Common myeloid progenitor, CD34-positive (primary cell): Measurements from ENCODE around the gene OR52N4.

Source experiments
- CTCF ChIA-PET: fragments of 350-600 bp; sonication (Branson Sonifier 250); formaldehyde crosslinking; loops from one replicate; lab custom pipeline; 2021; ENCODE audit warnings: antibody characterized with exemption; lab: Charles Lee
- POLR2A ChIA-PET: fragments of 350-600 bp; sonication (Branson Sonifier 250); formaldehyde crosslinking; loops from one replicate; lab custom pipeline; 2021; ENCODE audit warnings: antibody characterized with exemption; lab: Charles Lee
- DNase-seq, 3 donors: peaks; one replicate each; pipeline versions ENCODE4 v3.0.0 to v3.0.0-alpha.2; 2013
- H3K27ac ChIP-seq, 2 experiments: 1 replicate in 1 of 2; 2 replicates in 1 of 2; pipeline ENCODE4 v1.7.0; 2013; ENCODE audit warnings: inconsistent platforms in 2 of 2, low read length in 2 of 2, mild to moderate bottlenecking in 2 of 2, low read depth in 1 of 2, moderate library complexity in 1 of 2; ENCODE audit not compliant: severe bottlenecking in 2 of 2, insufficient read depth in 1 of 2, poor library complexity in 1 of 2
- H3K27me3 ChIP-seq, 5 experiments: replicated peaks in 2 of 5; 1 replicate in 3 of 5; 2 replicates in 2 of 5; pipeline versions ENCODE4 v1.6.1 to v1.7.0; 2013; ENCODE audit warnings: low read length in 4 of 5, mild to moderate bottlenecking in 2 of 5, moderate library complexity in 2 of 5, inconsistent platforms in 1 of 5; ENCODE audit not compliant: insufficient read depth in 5 of 5, control insufficient read depth in 4 of 5
- H3K36me3 ChIP-seq, 4 experiments: 1 replicate in 2 of 4; 2 replicates in 2 of 4; pipeline versions ENCODE4 v1.6.1 to v1.7.0; 2013; ENCODE audit warnings: low read length in 3 of 4, control low read depth in 1 of 4, mild to moderate bottlenecking in 1 of 4; ENCODE audit not compliant: control insufficient read depth in 4 of 4, insufficient read depth in 4 of 4
- H3K4me1 ChIP-seq, 4 experiments: 1 replicate in 3 of 4; 2 replicates in 1 of 4; pipeline versions ENCODE4 v1.6.1 to v1.7.1; 2013; ENCODE audit warnings: low read length in 3 of 4, mild to moderate bottlenecking in 3 of 4, control low read depth in 1 of 4, inconsistent platforms in 1 of 4, moderate library complexity in 1 of 4; ENCODE audit not compliant: control insufficient read depth in 4 of 4, insufficient read depth in 4 of 4; ENCODE audit errors: control extremely low read depth in 1 of 4
- H3K4me3 ChIP-seq, 7 experiments: 1 replicate in 4 of 7; 2 replicates in 3 of 7; pipeline versions ENCODE4 v1.5.1 to v1.7.0; 2013; ENCODE audit warnings: mild to moderate bottlenecking in 7 of 7, low read length in 6 of 7, moderate library complexity in 6 of 7, inconsistent platforms in 2 of 7, low read depth in 2 of 7, control low read depth in 1 of 7; ENCODE audit not compliant: insufficient read depth in 4 of 7, control insufficient read depth in 1 of 7; ENCODE audit errors: extremely low read depth in 1 of 7
- H3K9me3 ChIP-seq, 5 experiments: 1 replicate in 4 of 5; 2 replicates in 1 of 5; pipeline versions ENCODE4 v1.6.1 to v1.7.1; 2013; ENCODE audit warnings: low read length in 4 of 5, mild to moderate bottlenecking in 2 of 5, inconsistent platforms in 1 of 5, low read depth in 1 of 5, moderate library complexity in 1 of 5; ENCODE audit not compliant: control insufficient read depth in 4 of 5, insufficient read depth in 2 of 5; ENCODE audit errors: control extremely low read depth in 1 of 5
- WGBS: methylation state at CpG from one replicate; pipeline ENCODE4 v1.1.5; 2013; ENCODE audit not compliant: insufficient coverage; 5-methylcytosine and 5-hydroxymethylcytosine counted together

Gene OR52N4

DNA sequence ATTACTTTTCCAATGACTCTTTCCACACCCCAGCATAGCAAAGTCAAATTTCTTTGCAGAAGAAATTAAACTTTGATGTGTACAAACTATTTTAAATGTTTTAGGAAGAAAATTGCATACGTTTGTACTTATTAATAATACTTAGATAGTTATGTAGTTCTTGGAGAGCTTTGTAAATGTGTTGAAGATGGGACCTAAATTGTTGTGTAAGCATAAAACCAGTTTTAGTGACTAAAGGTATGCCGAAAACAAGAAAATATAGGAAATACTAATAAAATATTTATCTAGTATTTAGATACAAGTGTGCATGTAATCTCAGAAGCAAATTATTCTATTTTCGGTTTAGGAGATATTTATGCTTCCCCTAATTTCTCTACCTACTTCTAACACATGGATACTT lies 4.2 kb upstream of the OR52N4 start:
- H3K4me1 ChIP-seq = no peaks in the 10 kb centered on the region
- no peak for DNase-seq
- no peaks in the 10 kb centered on the region for H3K36me3 ChIP-seq
- ChIA-PET POLR2A (no interaction called here), CTCF (no interaction called here)
- H3K27ac ChIP-seq = no peak overlapping the region
- WGBS = no CpG with 5 or more reads among the region's 3 CpGs
- H3K4me3 ChIP-seq = no peak overlapping the region
- no peaks in the 10 kb centered on the region for H3K27me3 ChIP-seq
- no peaks in the 10 kb centered on the region for H3K9me3 ChIP-seq

DNA sequence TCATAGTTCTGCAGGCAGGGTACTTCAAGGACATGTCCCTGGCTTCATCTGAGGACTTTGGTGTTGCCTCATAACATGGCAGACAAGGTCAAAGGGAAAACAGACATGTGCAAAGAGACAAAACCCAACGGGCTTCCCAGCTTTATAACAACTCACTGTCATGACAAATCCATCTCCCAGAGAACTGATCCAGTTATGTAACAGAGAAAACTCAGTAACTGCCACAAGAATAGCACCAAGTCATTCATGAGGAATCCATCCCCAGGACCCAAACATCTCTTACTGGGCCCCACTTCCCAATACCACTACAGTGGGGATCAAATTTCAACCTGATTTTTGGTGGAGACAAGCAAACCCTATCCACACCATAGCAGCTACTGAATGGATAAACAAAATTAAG lies 13.0 kb downstream of the OR52N4 start:
- H3K36me3 ChIP-seq = no peaks in the 10 kb centered on the region
- POLR2A ChIA-PET = no interaction called here
- H3K4me1 ChIP-seq = no peaks in the 10 kb centered on the region
- CTCF ChIA-PET = no interaction called here
- H3K27ac ChIP-seq = no peak overlapping the region
- no peak for DNase-seq
- H3K9me3 ChIP-seq = no peaks in the 10 kb centered on the region
- H3K4me3 ChIP-seq = no peak overlapping the region
- no CpG with 5 or more reads among the region's 1 CpG for WGBS
- H3K27me3 ChIP-seq = no peaks in the 10 kb centered on the region

DNA sequence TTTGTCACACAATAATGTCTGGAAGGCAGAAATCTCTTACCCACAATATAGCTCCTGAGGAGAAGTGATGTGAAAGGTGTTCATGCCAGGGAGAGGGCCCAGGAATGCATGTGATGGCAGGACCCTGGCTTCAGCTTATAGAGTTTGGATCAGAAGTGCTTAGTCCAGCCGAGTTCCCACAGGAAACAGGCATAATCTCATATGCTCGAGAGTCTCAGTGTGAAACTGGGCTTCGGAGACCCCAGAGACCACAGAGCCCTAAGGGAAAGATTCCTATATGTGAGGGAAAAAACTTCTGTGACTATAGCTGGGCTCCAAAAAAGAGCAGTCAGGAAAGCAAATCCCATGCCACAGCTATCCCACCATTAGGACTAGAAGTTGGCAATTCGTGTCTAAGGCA lies 29.2 kb downstream of the OR52N4 start, which contains the start of gene OR52N5:
TSS of gene OR52N5 (minus strand) at position 101 of the 400 bp plus-strand sequence. CDS start 4,721 bp downstream, outside the sequence.
- POLR2A ChIA-PET = no interaction called here
- H3K27ac ChIP-seq = no peak within 1 kb of the TSS
- no peaks in the 10 kb centered on the region for H3K4me1 ChIP-seq
- H3K36me3 ChIP-seq = no peaks in the 10 kb centered on the region
- CTCF ChIA-PET = no interaction called here
- WGBS = 100% methylated on average over 1 of the region's 4 CpGs
- H3K9me3 ChIP-seq = no peaks in the 10 kb centered on the region
- H3K27me3 ChIP-seq = no peaks in the 10 kb centered on the region
- DNase-seq = no peak
- no peak within 1 kb of the TSS for H3K4me3 ChIP-seq

GRCh38 chr11:5791165-5791564 lies 37.1 kb downstream of the OR52N4 start, which contains the start of gene OR52N1:
TSS of gene OR52N1 (minus strand) at chr11:5791265. CDS start at chr11:5788816, 2,449 bp downstream.
- no peaks in the 10 kb centered on the region for H3K36me3 ChIP-seq
- no peak for DNase-seq
- H3K4me1 ChIP-seq = no peaks in the 10 kb centered on the region
- POLR2A ChIA-PET = no interaction called here
- no peak within 1 kb of the TSS for H3K27ac ChIP-seq
- no peaks in the 10 kb centered on the region for H3K27me3 ChIP-seq
- no peak within 1 kb of the TSS for H3K4me3 ChIP-seq
- WGBS = 100% methylated on average over 3 of the region's 3 CpGs
- CTCF ChIA-PET = no interaction called here
- peaks cover 0 to 3% (median 0%) of the 10 kb centered on the region in 5 experiments for H3K9me3 ChIP-seq

- POLR2A ChIA-PET = no interaction called here
- DNase-seq = no peak
- CTCF ChIA-PET = interaction anchor here (0.6 to 0.7 kb wide), 2 partner anchors 83 to 423 kb away, joined by 3 read pairs; no protein-coding TSS in a partner anchor
- Histone ChIP-seq H3K36me3 (peaks cover 0 to 2% (median 0%) of the 10 kb centered on the region in 4 experiments), H3K4me1 (no peaks in the 10 kb centered on the region), H3K4me3 (no peak overlapping the region), H3K9me3 (peaks cover 0 to 3% (median 0%) of the 10 kb centered on the region in 5 experiments), H3K27ac (no peak overlapping the region), H3K27me3 (no peaks in the 10 kb centered on the region)
- WGBS = no CpG with 5 or more reads among the region's 6 CpGs
These were observed 42.5 kb downstream of the OR52N4 start for GRCh38 chr11:5796541-5796940.

- Histone ChIP-seq H3K4me3 (no peak overlapping the region), H3K36me3 (peaks cover 0 to 2% (median under 1%) of the 10 kb centered on the region in 4 experiments), H3K4me1 (peaks cover 0 to 10% (median 4%) of the 10 kb centered on the region in 4 experiments), H3K27me3 (no peaks in the 10 kb centered on the region), H3K9me3 (peaks cover 0 to 14% (median 5%) of the 10 kb centered on the region in 5 experiments), H3K27ac (no peak overlapping the region)
- no peak for DNase-seq
- CTCF ChIA-PET = no interaction called here
- POLR2A ChIA-PET = no interaction called here
- 77% methylated on average over 4 of the region's 5 CpGs for WGBS
These were observed 49.9 kb downstream of the OR52N4 start for GRCh38 chr11:5803982-5804381.
